EL (cell line): ENCODE data around the gene DNAJC10.

Experiments used
- DNase-seq: peaks from one replicate; pipeline ENCODE4 v3.0.0-alpha.2; 2016

DNAJC10 gene

GRCh38 chr2:182798736-182799135 lies 82.7 kb downstream of the DNAJC10 start:
- no peak for DNase-seq

DNA sequence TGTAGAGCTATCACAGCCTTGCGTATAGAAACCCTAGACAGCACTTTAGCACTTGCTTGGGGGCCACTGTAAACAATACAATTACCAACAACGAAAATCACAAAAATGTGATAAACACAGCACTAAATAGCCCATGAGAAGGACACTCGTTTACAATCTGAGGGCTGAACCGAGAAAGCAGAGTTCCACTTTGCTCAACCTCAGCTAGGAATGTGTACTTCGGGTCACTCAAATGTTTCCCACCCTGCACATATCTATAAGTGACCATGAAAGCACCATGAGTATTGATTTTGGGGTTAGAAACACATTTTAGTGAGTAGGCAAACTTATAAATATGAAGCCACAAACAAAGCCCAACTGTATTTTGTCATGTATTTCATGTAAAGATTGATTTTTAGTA lies 88.1 kb downstream of the DNAJC10 start:
- DNase-seq = no peak

DNA sequence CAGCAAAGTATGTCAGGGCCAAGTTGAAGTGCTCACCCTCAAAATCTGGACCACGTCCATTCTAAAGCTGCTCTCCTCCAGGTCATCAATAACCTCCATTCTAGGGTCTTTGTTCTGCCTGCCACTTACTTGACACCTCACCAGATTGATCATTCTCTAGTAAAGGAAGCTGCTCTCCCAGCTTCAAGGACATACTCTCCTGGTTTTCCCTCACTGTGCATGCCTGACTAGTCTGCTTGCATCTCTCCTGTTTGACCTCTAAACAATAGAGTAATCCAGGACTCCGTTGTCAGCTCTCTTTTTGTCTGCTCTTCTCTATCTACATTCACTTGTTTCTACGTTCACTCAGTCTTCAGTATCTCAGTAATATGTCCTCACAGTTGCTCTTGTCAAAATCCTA lies 91.3 kb downstream of the DNAJC10 start:
- DNase-seq = no peak

GRCh38 chr2:182810087-182810486 lies 94.0 kb downstream of the DNAJC10 start:
- DNase-seq = no peak

GRCh38 chr2:182814380-182814779 lies 98.3 kb downstream of the DNAJC10 start:
- DNase-seq = no peak

DNA sequence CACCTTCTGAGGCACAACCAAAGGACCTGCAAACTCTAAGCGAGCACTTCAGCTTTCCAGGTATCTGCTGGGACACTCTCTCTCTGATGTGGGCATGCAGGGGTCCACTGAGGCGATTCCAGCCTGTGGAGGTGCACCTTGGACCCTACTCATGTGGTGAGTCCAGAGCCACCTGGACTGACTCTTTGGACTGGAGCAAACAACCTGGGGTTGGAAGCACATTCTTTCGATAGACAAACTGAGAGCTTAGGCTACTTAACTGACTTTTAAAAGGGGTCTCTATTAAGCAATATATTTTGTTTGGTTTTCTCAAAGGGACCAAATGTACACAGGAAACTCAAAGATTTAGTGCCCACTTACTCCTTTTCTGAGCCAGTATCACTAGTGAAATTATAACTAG lies 98.7 kb downstream of the DNAJC10 start:
- DNase-seq = no peak

DNA sequence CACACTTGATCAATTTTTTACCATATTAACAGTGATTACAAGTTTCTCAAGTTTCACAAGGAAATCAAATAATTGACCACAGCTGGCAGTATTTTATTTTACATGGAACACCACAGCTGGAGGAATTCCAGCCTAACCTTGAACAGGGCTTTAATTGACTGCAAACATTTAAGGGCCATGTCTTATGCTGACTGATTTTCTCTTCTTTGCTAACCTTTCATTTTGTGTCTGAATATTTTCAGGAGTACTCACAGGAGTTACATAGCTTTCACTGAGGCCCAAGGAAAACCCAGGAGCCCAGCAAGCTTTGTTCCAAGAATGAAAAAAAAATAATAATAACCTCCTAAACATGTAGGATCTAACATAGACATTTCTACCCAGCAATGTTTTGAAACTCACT lies 100.8 kb downstream of the DNAJC10 start:
- no peak for DNase-seq

DNA sequence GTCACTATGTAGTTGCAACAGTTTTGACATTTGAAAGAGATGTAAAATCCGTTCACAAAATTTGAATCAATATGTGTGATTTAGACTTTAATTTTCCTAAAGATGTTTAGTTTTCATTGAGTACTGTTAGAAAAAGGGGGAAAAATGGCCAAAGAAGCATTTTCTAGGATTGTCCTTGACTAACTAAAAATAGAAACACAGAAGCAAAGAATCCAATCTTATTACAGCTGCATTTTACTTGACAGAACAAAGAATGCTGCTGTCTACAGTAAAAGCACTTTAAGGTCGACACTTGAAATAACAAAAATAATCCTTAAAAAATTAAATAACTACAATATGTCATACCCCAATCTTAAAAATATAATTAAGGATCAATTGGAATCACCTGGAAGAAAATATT lies 101.5 kb downstream of the DNAJC10 start:
- DNase-seq = no peak

GRCh38 chr2:182818501-182818900 lies 102.4 kb downstream of the DNAJC10 start:
- DNase-seq = no peak

GRCh38 chr2:182818925-182819324 lies 102.9 kb downstream of the DNAJC10 start:
- no peak for DNase-seq

DNA sequence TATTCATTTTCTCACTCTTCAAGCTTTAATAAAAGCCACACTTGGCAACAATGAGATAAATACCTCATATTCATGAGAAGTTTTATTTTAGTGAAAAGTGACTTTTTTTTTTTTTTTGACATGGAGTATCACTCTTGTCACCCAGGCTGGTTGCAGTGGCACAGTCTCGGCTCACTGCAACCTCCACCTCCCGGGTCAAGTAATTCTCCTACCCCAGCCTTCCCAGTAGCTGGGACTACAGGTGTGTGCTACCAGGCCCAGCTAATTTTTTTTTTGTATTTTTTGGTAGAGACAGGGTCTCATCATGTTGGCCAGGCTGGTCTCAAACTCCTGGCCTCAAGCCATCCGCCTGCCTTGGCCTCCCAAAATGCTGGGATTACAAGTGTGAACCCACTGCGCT lies 103.4 kb downstream of the DNAJC10 start:
- DNase-seq = no peak

DNA sequence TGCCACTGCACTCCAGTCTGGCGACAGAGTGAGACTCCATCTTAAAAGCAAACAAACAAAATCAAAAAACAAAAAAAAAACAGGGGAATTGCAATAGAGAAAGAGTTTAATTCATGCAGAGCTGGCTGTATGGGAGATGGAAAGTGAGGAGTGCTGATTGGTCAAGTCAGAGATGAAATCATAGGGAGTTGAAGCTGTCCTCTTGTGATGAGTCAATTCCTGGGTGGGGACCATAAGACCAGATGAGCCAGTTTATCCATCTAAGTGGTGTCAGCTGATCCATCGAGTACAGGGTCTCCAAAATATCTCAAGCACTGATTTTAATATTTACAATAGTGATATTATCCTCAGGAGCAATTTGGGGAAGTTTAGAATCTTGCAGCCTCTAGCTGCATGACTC lies 105.1 kb downstream of the DNAJC10 start:
- peak; percentile 19 for DNase-seq

- DNase-seq = no peak
Observed at GRCh38 chr2:182822733-182823132, 106.7 kb downstream of the DNAJC10 start.

GRCh38 chr2:182824056-182824766 lies 108.2 kb downstream of the DNAJC10 start:
- no peak for DNase-seq

DNA sequence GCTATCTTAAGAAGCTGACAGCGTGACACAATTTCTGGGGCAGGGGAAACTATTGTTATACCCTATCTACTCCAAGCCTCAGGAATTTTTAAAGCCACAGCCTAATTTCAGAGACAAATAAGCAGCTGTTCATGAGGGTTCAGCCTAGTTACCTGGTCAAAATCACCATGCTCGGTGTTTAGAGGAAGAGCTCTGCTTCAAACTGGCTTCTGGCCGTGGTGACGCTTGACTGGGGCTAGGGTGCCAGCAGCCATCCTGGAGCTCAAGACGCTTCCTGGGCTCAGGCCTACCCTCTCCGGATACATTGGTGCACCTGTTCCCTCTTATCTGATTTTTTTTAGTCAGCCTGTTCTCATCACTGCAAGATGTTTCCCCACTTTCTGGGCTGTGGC lies 108.7 kb downstream of the DNAJC10 start:
- no peak for DNase-seq

GRCh38 chr2:182826064-182826463 lies 110.0 kb downstream of the DNAJC10 start:
- DNase-seq = no peak

- DNase-seq = no peak
Observed at GRCh38 chr2:182826496-182826895, 110.4 kb downstream of the DNAJC10 start.

DNA sequence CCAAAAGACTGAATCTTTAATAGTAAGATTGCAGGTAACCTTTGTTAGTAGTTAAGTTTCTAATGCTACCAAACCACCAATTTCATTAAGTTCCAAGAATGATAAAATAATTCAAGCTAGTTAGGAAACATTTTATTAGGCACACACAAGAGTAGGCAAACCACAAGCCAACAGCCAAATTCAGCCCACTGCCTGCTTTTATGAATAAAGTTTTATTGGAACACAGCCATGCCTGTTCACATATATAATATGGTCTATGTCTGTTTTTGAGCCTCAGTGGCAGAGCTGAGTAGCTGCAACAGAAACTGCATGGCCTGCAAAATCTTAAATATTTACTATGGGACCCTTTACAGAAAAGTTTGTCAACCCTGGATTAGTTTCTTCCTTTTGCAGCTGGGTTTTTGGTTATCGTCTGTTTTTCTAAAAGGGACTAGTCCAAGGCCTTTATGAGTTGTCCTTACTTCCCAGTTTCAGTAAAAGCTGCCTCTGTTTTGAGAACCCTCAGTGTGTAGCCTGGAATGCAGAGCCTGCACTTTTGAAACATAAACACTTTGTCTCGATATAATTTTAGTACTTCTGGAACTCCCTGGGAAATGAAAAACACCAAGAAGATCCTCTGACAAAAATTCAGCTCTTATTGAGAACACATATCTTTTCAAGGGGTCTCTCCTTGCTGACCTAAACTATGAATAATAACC lies 111.3 kb downstream of the DNAJC10 start:
- DNase-seq = no peak

GRCh38 chr2:182831101-182831500 lies 115.0 kb downstream of the DNAJC10 start:
- no peak for DNase-seq

- no peak for DNase-seq
Observed at GRCh38 chr2:182831921-182832320, 115.9 kb downstream of the DNAJC10 start.

DNA sequence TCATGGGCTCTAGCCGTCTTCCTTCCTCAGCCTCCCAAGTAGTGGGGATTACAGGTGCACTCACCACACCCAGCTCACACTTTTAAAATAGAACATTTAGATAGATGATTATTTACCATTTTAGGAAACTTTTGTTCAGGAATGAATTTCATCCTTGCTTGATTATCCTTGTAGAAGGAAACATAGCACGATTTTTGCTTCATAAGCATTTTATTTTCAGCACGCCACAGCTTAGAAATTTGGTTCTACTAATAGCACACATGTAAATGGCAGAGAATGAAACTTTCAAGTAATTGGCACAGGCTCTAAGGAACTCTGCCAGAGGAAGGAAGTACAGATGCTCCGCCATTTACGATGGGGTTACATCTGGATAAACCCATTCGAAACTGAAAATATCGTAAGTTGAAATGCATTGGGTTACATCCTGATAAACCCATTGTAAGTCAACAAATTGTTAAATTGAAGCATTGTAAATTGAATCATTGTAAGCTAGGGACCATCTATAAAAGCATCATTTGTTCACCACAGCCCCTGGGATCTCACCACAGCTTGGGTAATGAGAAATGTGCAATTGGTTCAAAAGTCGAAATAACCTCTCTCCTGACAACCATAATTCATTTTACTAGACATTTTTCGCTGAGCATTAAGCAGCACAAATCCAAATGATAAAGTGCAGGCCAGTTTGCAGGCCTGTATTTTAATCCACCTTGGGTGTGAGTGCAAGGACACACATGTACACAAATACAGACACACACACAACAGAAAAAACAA lies 117.2 kb downstream of the DNAJC10 start:
- no peak for DNase-seq

- no peak for DNase-seq
Observed at GRCh38 chr2:182834293-182834692, 118.2 kb downstream of the DNAJC10 start.

GRCh38 chr2:182836451-182836850 lies 120.4 kb downstream of the DNAJC10 start:
- DNase-seq = no peak
